Erythroblast (primary cell): Measurements from ENCODE around the gene NEO1.

ENCODE experiments used
- GATA1 ChIP-seq: IDR thresholded peaks from 2 replicates; pipeline ENCODE4 v1.6.1; 2011; ENCODE audit warnings: low read depth, mild to moderate bottlenecking, control low read depth, low read length, moderate library complexity
- POLR2A ChIP-seq: IDR thresholded peaks from 2 replicates; pipeline ENCODE4 v1.6.1; 2011; ENCODE audit warnings: mild to moderate bottlenecking, low read length

DNA sequence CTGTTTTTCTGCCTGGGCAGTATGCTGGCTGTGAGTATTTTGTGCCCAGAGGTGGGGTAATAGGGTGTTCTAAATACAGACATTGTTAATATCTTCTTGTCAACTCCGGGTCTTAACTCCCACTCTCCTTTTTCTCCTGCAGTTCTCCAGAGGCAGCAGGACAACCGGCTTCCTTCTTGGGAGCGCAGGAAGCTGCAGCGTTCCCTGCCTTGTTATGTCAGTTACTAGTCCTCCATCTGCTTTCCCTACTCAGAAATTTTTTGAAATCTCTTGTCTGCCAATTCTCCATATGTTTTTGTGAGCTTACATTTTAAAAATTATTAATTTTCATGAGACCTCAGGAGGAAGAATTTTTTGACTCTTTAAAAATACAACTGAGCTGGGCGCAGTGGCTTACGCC, 67.2 kb downstream of the NEO1 start:
- no peak for TF ChIP-seq POLR2A
- no peak for TF ChIP-seq GATA1
